Stimulated activated CD8-positive, alpha-beta memory T cell treated with anti-CD3 and anti-CD28 coated beads, Interleukin-12 subunit alpha, Interleukin-12 subunit beta, amount 100 ng/mL, for 4 hours (primary cell): ENCODE data around the gene ANKRD37.
A peak's percentile ranks its signal among the peaks of the same experiment; 100 is the strongest.

ENCODE experiments used
- DNase-seq: peaks from one replicate; pipeline ENCODE4 v3.0.0-alpha.2; 2020; ENCODE audit warnings: low read depth

The ANKRD37 gene

GRCh38 chr4:185421366-185422124 lies 24.9 kb downstream of the ANKRD37 start:
- DNase-seq: no peak

GRCh38 chr4:185424905-185425646 lies 28.4 kb downstream of the ANKRD37 start:
- DNase-seq: no peak

- DNase-seq: peak; percentile 86
Measured at GRCh38 chr4:185425647-185426352, 29.2 kb downstream of the ANKRD37 start, which contains the start of gene UFSP2. UFSP2 (minus strand) TSS chr4:185425964; CDS start chr4:185425868, 96 bp downstream.

GRCh38 chr4:185426960-185427688 lies 30.5 kb downstream of the ANKRD37 start:
- DNase-seq: no peak

- no peak for DNase-seq
Measured at GRCh38 chr4:185429660-185430059, 33.0 kb downstream of the ANKRD37 start.

- no peak for DNase-seq
Measured at GRCh38 chr4:185435466-185435865, 38.8 kb downstream of the ANKRD37 start.

GRCh38 chr4:185437809-185438208 lies 41.2 kb downstream of the ANKRD37 start:
- no peak for DNase-seq

- DNase-seq: no peak
Measured at GRCh38 chr4:185441479-185441878, 44.8 kb downstream of the ANKRD37 start.

GRCh38 chr4:185445209-185445608 lies 48.6 kb downstream of the ANKRD37 start:
- no peak for DNase-seq
